Peyer's patch (tissue), 4 donors: ENCODE data around the gene PPOX. TPM values are rescaled to one million over a fixed set of nuclear protein-coding genes. Genes with fewer than 3 reads are reported as not detected.

Experiments used
- DNase-seq, 3 donors: peaks; one replicate each; pipeline ENCODE4 v3.0.0-alpha.2; 2017 to 2019
- H3K27ac ChIP-seq, 4 donors: fragments of 200-600 bp; sonication (generic); one replicate each; pipeline ENCODE4 v1.5.1; 2016 to 2019
- H3K27me3 ChIP-seq, 2 donors: fragments of 200-600 bp; sonication (generic); one replicate each; pipeline ENCODE4 v1.5.1; 2019
- H3K36me3 ChIP-seq, 3 donors: fragments of 200-600 bp; sonication (generic); one replicate each; pipeline ENCODE4 v1.5.1; 2016 to 2019
- H3K4me1 ChIP-seq, 4 donors: fragments of 200-600 bp; sonication (generic); one replicate each; pipeline ENCODE4 v1.5.1; 2016 to 2019
- H3K4me3 ChIP-seq, 4 donors: fragments of 200-600 bp; sonication (generic); 1 replicate in 3 of 4; 2 replicates in 1 of 4; pipeline ENCODE4 v1.5.1; 2016 to 2019; ENCODE audit warnings: mild to moderate bottlenecking in 1 of 4
- H3K9me3 ChIP-seq, 4 donors: fragments of 200-600 bp; sonication (generic); one replicate each; pipeline ENCODE4 v1.5.1; 2016 to 2019; ENCODE audit warnings: mild to moderate bottlenecking in 1 of 4
- POLR2A ChIP-seq, 2 donors: fragments of 450-650 bp; IDR thresholded peaks; one replicate each; pipeline ENCODE4 v1.5.1; 2017; ENCODE audit warnings: antibody characterized with exemption in 2 of 2, mild to moderate bottlenecking in 2 of 2, moderate library complexity in 2 of 2
- total RNA-seq, 4 donors: library from RNA; depleted of rRNA; stranded (reverse); fragments of >200 nt; gene quantifications; one replicate each; pipeline ENCODE4 v1.1.0, GENCODE V29; 2016
- TF ChIP-seq, protein P1 (sequence below), 6 experiments: fragments of 450-650 bp in 4 of 6; fragments of 200-600 bp in 2 of 6; sonication (generic) in 1 of 6; IDR thresholded peaks; one replicate each; pipeline ENCODE4 v1.5.1; 2017 to 2019; ENCODE audit warnings: antibody characterized with exemption in 6 of 6, mild to moderate bottlenecking in 3 of 6, moderate library complexity in 1 of 6

The PPOX gene
- total RNA-seq, 4 donors from 2014 or later, result 9.5 to 38.0 (median 20.9) TPM

DNA sequence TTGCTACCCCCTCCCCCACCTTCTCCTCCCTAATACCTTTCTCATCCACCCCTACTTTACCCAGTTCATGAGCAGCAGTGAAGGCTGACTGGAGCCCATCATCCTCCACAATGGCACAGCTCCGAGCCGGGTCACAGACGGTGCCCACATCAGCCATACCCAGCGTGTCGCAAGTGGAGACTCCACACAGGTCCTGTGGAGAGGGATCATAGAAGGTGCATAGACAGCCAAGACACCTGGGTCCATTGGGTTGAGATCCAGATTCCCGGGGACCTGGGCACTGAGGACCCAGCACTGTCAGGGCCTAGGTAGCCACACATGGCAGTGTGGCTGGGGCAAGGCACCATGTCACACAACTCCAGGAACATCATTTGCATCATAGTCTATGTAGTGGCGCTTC lies 29.9 kb downstream of the PPOX start:
- peak overlapping the region in 2 of 4 donors; percentile 30 to 45 for H3K4me3 ChIP-seq
- H3K9me3 ChIP-seq, result no peaks in the 10 kb centered on the region
- H3K36me3 ChIP-seq, result no peaks in the 10 kb centered on the region
- TF ChIP-seq POLR2A (IDR thresholded peaks at IDR 0.05), result no peak
- TF ChIP-seq, protein P1, sequence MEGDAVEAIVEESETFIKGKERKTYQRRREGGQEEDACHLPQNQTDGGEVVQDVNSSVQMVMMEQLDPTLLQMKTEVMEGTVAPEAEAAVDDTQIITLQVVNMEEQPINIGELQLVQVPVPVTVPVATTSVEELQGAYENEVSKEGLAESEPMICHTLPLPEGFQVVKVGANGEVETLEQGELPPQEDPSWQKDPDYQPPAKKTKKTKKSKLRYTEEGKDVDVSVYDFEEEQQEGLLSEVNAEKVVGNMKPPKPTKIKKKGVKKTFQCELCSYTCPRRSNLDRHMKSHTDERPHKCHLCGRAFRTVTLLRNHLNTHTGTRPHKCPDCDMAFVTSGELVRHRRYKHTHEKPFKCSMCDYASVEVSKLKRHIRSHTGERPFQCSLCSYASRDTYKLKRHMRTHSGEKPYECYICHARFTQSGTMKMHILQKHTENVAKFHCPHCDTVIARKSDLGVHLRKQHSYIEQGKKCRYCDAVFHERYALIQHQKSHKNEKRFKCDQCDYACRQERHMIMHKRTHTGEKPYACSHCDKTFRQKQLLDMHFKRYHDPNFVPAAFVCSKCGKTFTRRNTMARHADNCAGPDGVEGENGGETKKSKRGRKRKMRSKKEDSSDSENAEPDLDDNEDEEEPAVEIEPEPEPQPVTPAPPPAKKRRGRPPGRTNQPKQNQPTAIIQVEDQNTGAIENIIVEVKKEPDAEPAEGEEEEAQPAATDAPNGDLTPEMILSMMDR (IDR thresholded peaks at IDR 0.05), result no peak
- H3K4me1 ChIP-seq, result peaks cover 0 to 32% (median 9%) of the 10 kb centered on the region in 4 donors
- DNase-seq, result no peak
- H3K27me3 ChIP-seq, result no peaks in the 10 kb centered on the region
- peak overlapping the region in 2 of 4 donors; percentile 68 to 95 for H3K27ac ChIP-seq

DNA sequence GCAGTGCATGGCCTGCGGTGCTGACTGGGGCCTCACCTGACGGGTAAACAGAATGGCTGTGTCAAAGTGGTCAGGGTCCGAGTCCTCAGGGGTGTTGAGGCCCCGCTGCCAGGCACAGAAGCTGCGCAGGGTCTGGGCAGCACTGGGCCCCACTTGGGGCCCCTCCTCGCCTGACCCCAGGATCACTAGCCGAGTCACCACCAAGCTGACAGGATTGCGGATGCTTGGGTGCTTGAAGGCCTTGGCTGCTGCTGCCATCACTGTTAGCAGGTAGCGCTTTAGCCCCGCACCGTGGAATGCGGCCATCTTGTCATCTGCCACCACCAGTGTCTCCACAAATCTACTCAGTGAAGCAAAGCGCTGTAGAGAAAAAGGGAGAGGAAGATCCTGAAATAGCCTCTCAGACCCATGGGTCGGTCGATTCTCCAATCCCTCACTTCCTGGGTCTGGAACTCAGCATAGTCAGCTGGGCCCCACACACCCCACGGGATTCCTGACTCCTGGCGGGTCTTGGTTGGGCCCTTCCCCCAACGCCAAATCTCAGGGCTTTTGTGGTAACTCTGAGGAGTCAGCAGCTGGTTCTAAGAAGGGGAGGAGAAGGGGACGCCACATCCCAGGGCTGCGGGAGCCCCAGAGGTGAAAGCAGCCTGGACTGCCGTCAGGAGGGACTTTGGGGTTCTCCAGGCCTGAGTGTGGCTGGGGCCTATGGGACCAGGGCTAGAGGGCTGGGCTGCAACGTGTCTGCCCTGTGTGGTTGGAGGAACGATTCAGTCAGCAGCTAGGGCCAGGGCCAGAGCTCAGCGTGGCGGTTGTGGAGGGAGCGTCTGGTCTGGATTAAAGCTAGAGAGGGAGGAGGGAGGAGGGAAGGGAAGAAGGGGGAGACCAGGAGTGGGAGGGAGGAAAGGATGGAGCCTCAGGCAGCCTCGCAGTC lies 30.6 kb downstream of the PPOX start:
- no peak for DNase-seq
- no peak for TF ChIP-seq POLR2A (IDR thresholded peaks at IDR 0.05)
- TF ChIP-seq, protein P1 (IDR thresholded peaks at IDR 0.05), result no peak
- H3K4me1 ChIP-seq, result peaks cover 0 to 38% (median 9%) of the 10 kb centered on the region in 4 donors

DNA sequence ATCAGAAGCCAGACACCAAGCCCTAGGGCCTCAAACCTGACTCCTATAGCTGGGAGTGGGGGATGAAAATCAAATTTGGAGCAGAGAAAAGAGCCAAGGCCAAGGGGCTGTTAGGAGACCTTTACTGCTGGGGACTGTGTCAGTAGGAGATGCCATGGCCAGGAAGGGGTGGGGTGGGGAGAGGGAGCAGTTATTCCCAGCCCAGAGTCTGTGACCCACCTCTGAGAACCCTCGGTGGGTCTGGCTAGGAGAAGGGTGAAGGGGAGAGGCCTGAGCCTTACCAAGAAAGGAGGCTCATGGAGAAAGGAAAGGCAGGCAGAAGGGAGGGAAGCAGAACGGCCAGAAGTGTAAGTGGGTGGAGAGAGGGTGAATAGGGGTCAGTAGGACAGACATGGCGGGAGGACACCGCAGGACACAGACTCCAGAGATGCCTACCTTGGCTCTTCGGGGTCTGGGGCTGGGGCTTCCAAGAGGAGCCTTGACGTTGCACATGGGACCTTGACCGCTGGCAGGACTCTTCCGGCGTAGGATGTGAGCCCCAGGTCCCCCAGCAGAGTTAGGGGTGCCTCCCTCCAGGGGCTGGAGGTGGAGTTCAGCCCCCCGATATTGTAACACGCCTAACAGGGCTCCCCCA lies 31.5 kb downstream of the PPOX start:
- H3K27ac ChIP-seq, result peak overlapping the region in 3 of 4 donors; percentile 68 to 95 (median 93)
- DNase-seq, result no peak
- no peaks in the 10 kb centered on the region for H3K27me3 ChIP-seq
- TF ChIP-seq POLR2A (IDR thresholded peaks at IDR 0.05), result no peak
- TF ChIP-seq, protein P1 (IDR thresholded peaks at IDR 0.05), result no peak
- no peaks in the 10 kb centered on the region for H3K36me3 ChIP-seq
- peak overlapping the region; percentile 2 to 45 (median 26) for H3K4me3 ChIP-seq
- H3K9me3 ChIP-seq, result no peaks in the 10 kb centered on the region
- H3K4me1 ChIP-seq, result peaks cover 0 to 38% (median 7%) of the 10 kb centered on the region in 4 donors

More for the DNA sequence above, 30.6 kb downstream of the PPOX start:
- H3K9me3 ChIP-seq, result no peaks in the 10 kb centered on the region
- peak overlapping the region in 3 of 4 donors; percentile 68 to 95 (median 93) for H3K27ac ChIP-seq
- no peaks in the 10 kb centered on the region for H3K27me3 ChIP-seq
- peak overlapping the region in 3 of 4 donors; percentile 2 to 45 (median 30) for H3K4me3 ChIP-seq
- H3K36me3 ChIP-seq, result no peaks in the 10 kb centered on the region

DNA sequence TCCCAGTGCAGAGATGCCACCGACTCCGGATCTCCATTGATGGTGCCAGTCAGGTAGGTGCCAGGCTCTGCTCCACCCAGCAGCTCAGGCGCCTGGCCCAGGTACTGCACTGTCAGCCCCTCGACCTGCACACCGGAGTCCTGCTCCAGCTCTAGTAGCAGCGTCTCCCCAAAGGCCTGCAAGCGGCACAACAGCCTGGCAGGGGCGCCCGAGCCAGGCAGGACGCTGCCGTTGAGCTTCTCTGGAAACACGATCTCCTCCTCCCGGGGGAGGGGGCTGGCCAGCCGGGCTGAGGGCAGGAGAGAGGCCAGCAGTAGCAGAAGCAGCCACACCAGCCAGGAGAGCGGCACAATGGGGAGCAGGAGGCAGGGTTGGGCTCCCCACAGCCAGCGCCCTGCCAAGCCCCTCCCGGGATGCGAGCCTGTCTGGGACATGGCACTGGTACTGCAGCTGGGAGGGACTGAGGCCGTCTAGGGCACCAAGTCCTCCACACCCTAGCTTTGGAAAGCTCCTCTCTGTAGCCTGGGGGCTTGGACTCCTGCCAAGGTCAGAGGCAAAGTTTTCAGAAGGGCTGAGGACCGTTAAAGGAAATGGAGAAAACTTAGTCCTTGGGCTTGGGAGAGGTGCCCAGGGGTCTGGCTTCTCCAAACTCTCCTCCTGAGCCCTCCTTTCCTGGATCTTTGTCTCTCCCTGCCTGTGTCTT lies 32.1 kb downstream of the PPOX start:
- no peaks in the 10 kb centered on the region for H3K36me3 ChIP-seq
- peak overlapping the region; percentile 2 to 45 (median 26) for H3K4me3 ChIP-seq
- DNase-seq, result no peak
- TF ChIP-seq, protein P1 (IDR thresholded peaks at IDR 0.05), result no peak
- TF ChIP-seq POLR2A (IDR thresholded peaks at IDR 0.05), result no peak
- H3K27me3 ChIP-seq, result no peaks in the 10 kb centered on the region
- H3K9me3 ChIP-seq, result no peaks in the 10 kb centered on the region
- H3K4me1 ChIP-seq, result peaks cover 0 to 44% (median 8%) of the 10 kb centered on the region in 4 donors
- H3K27ac ChIP-seq, result peak overlapping the region; percentile 38 to 95 (median 80)

DNA sequence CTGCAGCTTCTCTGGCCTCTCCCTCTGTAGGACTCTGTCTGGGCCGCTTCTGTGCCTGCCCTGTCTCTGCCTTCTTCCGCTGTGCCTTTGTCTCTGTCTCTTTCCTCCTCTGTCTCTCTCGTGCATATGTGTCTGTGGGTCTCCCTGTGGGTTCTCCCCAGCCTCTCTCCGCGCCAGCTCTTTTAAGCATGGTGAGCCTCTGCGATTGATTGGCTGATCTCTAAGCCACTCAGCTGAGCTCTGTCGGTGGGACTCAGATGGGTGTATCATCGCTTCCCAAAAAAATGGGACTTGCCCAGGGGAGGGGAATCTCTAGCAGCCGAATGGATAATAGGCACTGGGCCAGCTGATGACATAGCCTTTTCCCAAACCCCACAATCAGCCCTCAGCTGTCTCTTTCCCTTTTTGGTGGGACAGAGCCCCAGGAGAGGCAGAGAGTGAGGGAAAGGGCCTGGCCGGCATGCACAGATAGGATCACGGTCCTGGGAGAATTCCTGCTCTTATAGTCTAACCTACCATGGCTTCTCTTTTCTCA lies 32.7 kb downstream of the PPOX start, which contains the start of gene ADAMTS4:
Gene ADAMTS4 (minus strand): TSS at position 158 of the 535 bp plus-strand sequence. CDS start 427 bp downstream, outside the sequence.
- Histone ChIP-seq H3K9me3 (no peaks in the 10 kb centered on the region), H3K4me3 (peak within 1 kb of the TSS; percentile 2 to 45 (median 26)), H3K27ac (peak within 1 kb of the TSS; percentile 79 to 95 (median 88)), H3K36me3 (peaks cover 0 to 6% (median 0%) of the 10 kb centered on the region in 3 donors), H3K4me1 (peaks cover 0 to 42% (median 8%) of the 10 kb centered on the region in 4 donors), H3K27me3 (no peaks in the 10 kb centered on the region)
- TF ChIP-seq POLR2A (IDR thresholded peaks at IDR 0.05), result peak in 1 of 2 donors; percentile 48
- TF ChIP-seq, protein P1 (IDR thresholded peaks at IDR 0.05), result no peak
- peak in 1 of 3 donors; percentile 73 for DNase-seq
